Measurements from ENCODE around the gene PALMD. TPM values are rescaled to one million over a fixed set of nuclear protein-coding genes. Genes with fewer than 3 reads are reported as not detected.

The PALMD gene
- total RNA-seq, 4 donors from 2014 or later = 104 to 250 (median 135) TPM

DNA sequence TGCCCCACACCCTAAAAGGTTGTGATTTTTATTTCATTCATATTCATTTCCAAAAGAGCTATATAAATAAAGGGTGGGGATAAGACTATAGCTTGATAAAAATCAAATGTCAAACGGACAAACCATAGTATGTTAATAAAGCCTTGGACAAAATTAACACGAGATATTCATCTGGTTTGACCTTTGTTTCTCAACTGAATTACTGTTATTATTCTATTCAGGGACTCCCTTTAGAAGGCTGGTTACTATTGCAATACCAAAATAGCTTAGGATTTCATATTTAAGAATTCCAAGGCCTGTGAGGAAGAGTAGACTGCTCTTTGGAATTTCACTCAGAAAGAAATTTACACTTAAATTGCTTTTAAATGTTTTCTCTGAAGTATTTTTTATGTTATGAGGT is 10.2 kb upstream of the PALMD start:
- TF ChIP-seq, protein P1, sequence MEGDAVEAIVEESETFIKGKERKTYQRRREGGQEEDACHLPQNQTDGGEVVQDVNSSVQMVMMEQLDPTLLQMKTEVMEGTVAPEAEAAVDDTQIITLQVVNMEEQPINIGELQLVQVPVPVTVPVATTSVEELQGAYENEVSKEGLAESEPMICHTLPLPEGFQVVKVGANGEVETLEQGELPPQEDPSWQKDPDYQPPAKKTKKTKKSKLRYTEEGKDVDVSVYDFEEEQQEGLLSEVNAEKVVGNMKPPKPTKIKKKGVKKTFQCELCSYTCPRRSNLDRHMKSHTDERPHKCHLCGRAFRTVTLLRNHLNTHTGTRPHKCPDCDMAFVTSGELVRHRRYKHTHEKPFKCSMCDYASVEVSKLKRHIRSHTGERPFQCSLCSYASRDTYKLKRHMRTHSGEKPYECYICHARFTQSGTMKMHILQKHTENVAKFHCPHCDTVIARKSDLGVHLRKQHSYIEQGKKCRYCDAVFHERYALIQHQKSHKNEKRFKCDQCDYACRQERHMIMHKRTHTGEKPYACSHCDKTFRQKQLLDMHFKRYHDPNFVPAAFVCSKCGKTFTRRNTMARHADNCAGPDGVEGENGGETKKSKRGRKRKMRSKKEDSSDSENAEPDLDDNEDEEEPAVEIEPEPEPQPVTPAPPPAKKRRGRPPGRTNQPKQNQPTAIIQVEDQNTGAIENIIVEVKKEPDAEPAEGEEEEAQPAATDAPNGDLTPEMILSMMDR (IDR thresholded peaks at IDR 0.05; ENCODE audit: low read depth) = no peak

DNA sequence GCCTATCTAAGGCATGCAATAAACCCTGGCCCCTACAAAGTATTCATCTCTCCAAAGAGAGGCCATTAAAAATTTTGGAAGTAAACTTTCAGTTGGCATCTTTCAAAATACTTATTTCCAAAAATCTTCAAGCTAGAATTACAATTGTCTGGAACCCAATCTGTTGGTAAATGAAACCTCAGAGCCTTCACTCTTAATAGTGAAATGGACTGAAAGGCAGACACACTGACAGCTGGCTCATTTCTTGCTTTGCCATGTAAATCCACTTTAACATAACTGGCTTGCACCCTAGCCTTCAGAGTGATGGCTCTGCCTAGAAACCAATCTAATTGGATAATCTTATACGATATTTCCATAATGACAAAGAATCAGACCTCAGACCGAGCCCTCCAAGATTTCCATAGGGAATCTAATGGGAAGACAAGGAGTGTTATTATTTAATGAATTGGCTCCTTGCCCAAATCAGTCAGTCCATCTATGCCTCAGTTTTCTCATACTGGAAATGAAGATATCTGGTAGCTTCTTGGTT is 9.2 kb upstream of the PALMD start:
- TF ChIP-seq, protein P1 (IDR thresholded peaks at IDR 0.05; ENCODE audit: low read depth) = no peak

DNA sequence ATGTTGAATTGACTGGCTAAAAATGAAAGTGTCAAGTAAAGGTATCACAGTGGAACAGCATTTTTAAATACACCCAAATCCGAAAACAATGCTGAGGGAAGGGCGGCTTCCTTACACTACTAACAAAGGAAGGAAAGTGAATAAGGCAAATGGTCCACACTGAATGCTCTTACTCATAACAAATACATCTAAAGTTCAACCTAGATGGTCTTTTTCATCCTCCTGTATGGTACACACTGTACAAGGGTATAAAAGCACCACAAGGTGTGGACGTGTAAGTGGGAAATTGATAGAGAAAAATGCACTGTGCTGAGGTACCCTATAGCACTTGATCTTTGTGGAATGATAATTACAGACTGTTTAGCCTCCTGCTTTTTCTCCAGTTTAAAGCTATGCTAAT is 7.1 kb upstream of the PALMD start:
- TF ChIP-seq, protein P1 (IDR thresholded peaks at IDR 0.05; ENCODE audit: low read depth) = no peak

DNA sequence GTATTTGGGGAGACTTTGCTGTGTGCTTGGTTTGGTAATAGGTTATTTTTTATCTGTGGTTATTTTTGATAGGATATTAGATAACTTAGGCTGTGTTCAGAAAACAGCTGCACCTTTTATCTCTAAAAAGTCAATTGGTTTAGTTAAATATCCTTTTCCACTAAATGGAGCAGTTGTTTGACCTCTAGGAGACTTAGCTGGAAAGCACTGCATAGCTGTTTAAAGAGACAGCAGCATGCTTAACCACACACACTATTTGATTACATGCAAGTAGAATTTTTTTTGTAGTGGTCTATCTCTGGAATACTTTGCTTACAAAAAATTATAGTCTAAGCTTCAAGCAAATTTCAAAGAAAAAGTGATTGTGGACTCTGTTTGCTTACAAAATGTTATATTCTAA is 6.5 kb upstream of the PALMD start:
- TF ChIP-seq, protein P1 (IDR thresholded peaks at IDR 0.05; ENCODE audit: low read depth) = no peak

DNA sequence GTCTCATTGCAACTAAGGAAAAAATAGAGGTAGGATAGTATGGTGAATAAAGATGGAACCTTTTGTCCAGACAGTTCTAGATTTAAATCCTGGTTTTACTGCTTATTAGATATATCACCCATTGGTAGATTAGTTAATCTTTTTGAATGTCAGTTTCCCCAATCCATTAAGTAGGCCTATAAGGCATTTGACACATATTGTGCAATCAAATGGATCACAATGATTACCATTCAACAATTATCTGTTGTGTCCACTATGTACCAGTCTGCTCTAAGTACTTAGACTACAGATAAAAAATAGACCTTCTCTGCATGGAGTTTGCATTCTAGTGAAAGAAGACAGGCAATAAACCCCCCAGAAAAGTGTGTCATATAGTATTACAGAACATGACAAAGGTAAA is 6.0 kb upstream of the PALMD start:
- TF ChIP-seq, protein P1 (IDR thresholded peaks at IDR 0.05; ENCODE audit: low read depth) = no peak

DNA sequence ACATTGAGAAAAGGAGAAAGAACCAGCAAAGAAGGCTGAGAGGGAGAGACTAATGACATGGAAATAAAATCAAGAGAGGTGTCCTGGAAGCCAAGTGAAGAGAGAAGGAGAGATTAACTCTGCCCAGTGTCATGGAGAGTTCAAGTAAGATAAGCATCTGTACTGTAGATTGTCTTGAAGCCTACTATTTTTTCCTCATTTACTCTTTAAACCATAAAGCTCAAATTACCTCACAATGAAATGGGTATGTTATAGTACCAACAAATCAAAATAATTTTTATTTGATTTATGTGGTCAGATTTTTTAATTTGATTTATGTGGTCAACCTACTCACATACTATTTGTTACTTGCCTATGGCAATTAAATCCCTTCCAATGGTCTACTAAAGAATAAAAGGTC is 5.2 kb upstream of the PALMD start:
- TF ChIP-seq, protein P1 (IDR thresholded peaks at IDR 0.05; ENCODE audit: low read depth) = no peak

DNA sequence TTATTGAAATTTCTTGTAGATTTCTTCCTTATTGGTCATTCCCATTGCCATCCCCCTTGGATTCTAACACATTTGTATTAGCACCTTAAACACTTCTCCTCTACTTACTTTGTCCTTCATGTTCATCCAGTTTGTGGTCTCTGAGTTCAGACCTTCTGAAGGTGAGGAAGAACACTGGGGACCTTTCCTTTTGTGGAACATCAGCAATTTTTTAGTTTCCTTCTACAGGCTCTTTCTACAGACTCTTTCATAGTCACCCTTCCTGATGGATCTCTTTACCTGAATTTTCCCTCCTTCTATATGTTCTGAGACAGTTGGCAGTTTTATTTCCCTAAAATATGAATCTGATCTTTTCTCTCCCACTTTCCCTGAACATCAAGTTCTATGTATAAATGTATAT is 4.4 kb upstream of the PALMD start:
- TF ChIP-seq, protein P1 (IDR thresholded peaks at IDR 0.05; ENCODE audit: low read depth) = no peak
